NCI-H1436 treated with DMSO at 0.1 percent for 48 hours (cell line): ENCODE data around the gene FAR1.
"Not testable (repeated sequence)": the region's sequence is repeated elsewhere in the genome, so short reads cannot be mapped to it uniquely, and the experiment has no call there.

Source experiments
- DNase-seq: peaks from one replicate; lab custom pipeline; 2025; lab: John Stamatoyannopoulos, UW

Gene FAR1

DNA sequence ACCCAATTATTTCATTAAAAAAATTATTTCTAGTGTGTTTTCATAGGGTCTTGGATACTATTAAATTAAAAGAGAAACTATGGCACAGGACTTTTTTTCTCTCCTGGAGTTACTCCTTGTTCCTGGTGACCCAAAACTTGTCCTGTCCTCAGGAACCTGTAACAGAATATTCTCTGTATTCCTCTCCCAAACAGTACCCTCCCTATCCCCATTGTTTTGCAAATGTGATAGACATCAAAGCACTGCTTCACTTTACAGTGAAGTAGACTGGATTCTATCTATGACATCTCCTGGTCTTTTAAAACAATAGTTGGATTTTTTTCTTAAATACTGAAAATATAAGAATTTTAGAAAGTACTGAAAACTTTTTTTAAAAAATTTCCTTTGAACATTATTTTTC lies 37.2 kb downstream of the FAR1 start:
- no peak for DNase-seq

DNA sequence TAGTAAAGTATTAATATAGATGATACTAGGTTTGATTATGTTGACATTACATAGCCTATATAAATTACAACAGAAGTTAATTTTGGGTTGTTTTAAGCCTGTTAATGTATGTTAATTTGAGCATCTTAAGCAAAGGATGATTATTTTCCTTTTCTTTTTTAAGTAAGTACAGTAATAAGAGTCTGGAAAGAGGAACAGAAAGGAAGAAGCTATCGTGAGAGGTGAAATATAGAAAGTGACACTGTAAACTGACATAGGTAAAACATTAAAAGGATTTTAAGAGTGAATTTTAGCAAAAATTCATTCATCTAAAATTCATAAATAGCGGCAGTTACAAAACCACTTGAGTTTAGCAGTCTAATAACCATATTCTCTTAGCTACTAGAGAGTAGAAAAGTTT lies 45.5 kb downstream of the FAR1 start:
- DNase-seq: no peak

DNA sequence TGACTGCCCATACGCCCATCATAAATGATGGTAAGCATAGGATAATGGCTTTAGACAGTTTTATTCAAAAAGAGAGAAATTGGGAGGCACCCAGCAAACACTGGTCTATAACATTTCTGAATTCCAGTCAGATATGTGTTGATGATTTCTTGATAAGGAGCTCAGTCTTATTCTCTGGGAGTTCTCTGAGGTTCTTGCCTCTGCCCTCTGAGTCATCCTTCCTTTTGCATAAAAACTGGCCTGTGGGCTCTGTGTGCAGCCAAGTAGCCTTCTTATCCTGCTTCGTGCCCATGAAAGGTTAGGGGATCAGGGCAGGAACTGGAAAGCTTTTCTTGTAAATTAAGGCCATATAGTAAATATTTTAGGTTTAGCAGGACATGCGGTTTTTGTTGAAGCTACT lies 48.9 kb downstream of the FAR1 start:
- no peak for DNase-seq

DNA sequence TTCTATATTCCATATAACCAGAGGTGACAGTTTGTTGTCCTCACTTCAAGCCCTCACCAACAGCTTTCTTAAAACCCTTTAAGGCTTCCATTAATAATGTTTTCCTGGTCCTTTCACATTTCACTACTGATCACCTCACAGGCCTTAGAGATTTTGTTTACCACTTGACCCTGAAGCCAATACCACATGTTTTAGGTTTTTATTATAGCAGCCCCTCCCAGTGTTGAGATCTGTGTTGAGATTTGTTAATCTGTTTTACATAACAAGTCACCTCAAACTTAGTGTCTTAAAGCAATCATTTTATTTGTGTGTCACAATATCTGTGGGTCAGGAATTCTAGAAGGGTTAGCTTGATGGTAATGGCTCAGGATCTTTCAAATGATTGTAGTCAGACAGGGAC lies 49.9 kb downstream of the FAR1 start:
- no peak for DNase-seq

DNA sequence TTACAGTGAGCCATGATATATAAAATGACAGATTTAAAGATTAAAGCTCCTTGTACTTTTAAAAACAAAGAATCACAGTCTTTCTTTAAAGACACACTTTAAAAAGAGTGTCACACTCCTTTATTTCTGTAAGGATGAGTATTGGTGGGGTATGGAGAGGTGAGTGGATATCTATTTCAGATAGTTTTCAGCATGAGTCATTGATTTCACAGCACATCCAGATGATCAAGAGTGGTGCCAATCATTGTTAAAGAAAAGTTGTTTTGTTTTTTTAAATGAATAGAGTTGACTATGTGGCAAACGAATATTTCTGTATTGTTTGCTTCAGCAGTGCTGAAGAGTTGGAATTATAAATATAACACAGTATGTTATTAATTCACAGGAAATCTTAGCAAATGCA lies 52.5 kb downstream of the FAR1 start:
- DNase-seq: no peak

DNA sequence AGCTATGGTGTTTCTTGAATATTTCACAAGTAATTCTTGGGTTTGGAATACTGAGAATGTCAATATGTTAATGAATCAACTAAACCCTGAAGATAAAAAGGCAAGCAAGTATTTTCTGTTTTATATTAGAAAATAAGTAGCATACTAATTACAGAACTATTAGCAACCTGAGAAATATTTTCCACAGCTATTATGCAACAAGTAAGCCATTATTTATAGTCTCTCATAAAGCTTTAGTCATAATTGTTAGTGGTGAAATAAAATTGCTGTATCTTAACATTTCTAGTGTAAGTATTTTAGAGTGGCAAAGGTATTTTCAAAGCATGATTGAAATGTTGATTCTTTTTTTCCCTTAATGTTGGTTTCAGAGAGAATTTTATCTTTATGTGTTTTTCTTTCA lies 53.3 kb downstream of the FAR1 start:
- DNase-seq: no peak

DNA sequence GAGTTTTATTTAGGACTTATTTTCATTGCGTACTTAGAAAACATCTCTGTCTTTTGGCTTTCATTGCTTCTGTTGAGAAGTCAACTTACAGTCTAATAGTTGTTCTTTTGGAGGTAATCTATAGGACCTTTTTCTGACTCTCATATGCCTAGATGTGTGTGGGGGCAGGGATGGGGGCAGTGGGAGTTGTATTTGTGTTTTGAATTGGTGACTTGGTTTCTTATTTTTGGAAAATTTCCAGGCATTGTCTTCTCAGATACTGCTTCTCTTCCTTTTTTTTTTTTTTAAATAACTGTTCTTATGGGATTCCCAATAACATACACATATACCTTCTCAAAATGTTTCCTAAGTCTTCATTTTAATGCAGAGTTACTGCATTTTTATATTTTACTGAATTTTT lies 58.0 kb downstream of the FAR1 start:
- no peak for DNase-seq

DNA sequence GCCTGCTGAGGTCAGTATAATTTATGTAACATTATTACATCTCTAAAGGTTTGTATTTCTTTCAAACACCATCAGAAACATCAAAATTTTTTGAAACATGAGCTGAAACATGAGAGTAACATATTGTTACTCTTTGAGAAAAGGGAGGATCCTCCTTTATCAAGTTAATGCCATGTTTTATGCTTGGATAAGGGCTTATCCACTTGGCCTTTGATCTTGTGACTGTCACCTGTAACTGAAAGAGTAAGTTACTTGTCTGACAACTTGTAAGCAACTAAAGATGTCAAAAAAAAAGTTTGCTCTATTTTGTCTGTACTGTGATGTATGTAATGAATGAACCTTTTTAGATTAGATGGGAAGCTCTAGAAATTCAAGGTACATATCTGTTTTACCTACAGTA lies 59.6 kb downstream of the FAR1 start:
- no peak for DNase-seq

DNA sequence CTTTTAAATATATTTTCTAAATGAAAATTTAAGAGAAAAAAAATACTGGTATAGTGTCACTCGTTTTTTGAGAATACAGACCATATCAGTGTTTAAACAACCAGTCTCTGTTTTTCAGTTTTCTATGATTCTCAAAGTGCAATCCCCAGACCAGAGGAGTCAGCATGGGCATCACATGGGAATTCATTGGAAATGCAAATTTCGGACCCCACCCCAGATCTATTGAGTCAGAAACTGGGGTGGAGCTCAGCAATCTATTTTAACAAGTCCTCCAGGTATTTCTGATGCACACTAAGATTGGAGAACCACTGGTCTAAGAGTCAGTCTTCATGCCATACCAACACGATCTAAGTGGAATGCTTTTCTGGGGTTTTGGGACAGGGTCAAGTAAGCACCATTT lies 66.1 kb downstream of the FAR1 start:
- no peak for DNase-seq

DNA sequence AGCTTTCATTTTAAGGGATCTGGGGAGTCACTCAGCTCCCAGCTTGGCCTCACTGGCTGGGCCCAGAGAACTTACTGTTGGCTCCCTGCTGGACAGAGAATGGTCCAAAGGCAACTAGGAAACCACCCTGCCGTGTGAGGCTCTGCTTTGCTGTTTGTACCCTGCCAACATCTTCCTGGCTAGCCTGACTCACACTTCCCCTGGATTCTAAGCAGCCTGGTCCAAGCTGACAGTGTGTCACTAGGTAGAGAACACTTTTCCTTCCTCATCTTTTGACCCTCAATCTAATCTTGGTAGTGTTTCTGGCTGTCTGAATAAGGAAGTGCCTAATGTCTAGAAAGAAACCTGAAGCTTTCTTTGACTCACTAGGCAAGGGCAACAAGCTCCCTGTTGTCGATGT lies 76.7 kb downstream of the FAR1 start:
- DNase-seq: no peak

DNA sequence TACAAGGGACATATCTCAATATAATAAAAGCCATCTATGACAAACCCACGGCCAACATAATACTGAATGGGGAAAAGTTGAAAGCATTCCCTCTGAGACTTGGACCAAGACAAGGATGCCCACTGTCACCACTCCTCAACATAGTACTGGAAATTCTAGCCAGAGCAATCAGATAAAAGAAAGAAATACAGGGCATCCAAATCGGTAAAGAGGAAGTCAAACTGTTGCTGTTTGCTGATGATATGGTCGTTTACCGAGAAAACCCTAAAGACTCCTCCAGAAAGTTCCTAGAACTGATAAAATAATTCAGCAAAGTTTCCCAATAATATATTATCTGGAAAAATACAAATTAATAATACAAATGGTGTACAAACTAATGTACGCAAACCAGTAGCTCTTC lies 84.8 kb downstream of the FAR1 start:
- DNase-seq: not testable (repeated sequence)

DNA sequence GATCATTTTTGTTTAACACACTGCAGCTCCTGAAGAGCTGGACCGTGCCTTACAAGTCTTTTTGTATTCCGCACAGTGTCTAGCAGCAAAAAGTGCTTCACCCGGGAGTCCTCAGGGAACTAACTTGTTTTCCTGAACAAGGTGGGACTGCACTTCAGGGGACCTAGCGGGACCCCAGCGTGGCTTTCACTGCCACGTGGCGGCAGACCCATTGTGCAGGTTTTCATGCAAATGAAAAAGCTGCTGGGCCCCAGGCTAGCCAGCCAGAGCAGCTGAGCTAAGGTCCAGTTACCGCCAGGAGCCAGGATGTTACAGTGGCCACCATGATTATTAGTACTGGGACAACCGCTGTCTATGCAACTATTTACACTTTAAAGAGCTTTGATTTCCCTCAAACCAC lies 90.6 kb downstream of the FAR1 start:
- DNase-seq: no peak

DNA sequence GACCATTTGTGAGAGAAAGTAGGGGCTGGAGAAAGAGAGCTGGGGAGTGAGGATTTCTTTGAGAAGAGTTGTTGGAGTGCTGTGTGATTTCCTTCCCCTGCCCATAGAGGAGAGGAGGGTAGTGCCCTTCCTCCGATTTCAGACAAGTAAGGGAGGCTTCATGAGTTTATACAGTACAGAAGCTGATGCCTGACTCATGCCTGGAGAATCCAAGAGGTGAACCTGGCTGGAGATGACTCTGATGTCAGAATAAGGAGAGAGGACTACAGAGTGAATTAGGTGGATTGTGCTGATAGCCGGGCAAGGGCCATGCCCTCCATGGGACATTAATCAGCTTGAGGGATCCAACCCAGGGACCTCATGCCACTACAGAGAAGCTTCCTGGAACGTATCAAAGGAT lies 91.6 kb downstream of the FAR1 start:
- no peak for DNase-seq

DNA sequence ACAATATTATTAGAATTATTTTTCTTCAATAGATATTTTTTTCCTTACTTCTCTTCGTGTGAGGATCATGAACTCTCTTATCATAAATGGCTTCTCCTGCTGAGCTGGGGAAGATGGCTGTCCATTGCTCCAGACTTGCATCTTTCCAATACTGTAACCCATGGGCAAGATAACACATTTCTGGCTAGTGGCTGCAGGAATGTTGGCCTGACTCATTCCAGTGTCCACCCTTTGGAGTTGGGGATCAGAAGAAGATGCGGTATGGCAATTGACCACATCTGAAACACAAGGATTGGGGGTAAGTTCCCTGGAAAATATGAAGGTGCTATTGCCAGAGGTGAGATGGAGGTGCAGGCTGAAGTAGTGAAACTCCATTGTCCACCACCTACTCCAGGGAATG lies 92.8 kb downstream of the FAR1 start:
- DNase-seq: no peak

DNA sequence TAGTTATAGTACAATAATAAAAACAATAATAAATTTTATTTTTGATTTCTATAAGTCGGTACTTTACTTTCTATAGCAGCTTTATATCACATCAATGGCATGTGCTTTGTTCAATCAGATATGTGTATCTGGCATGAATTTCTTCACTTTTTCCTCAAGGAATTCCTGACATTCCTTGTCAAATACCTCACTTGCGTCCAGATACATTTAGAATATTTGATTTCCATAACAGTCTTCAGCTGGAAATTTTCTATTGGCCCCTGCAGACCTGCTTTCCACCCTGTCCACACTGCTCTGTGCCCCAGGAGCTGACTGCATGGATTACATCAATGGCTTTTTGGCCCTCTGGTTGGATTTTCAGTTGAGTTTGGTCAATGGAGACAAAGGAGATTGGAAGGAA lies 93.2 kb downstream of the FAR1 start:
- DNase-seq: no peak

DNA sequence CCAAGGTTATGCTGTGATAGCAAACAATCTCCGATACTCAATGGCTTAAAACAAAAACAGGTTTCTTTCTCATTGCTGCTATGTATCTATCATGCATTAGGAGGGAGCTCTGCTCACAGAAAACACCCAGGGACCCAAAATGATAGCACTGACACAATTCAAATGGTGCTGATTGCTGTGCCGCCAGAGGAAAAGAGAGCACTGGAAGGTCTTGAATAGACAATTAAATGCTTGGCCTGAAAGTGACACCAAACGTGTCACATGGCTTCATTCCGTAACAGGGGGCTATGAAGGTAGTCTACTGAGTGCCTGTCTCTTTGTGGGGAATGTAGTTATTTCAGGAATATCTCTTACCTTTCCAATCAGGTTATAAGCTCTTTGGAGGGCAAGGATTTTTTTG lies 94.2 kb downstream of the FAR1 start:
- DNase-seq: no peak

DNA sequence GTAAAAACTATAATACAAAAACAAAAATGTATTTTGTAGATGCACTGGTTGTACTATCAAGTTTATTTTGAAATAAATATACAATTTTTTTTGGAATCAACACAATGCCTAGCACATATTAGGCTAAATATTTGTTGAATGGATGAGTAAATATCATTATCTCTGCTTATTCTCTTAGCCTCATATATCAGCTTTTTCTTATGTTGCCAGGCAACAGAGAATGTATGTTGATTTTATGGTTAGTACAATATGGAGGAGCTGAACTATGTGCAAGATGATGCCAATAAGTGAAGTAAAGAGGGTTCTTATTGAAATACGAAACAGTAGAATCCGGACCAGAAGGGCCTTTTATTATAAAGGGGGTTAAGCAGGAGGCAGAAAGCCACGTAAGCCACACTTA lies 94.9 kb downstream of the FAR1 start:
- no peak for DNase-seq

DNA sequence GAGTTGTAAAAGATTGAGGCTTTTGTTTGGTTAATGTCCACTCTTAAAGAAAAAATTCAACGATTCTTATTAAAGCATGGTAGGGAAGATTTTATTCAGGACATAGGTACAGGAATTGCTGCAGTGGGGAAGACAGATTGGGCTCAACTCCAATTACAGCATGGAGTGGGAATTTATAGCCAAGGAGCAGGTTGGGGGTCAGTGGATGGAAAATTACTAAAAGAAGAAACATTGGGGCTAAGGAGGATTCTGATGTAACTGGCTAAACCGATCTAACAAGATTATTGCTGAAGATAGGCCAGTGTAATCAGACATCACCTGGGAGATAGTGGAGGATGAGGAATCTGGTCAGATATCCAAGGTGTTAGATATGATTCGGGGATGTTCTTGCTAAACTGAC lies 97.4 kb downstream of the FAR1 start:
- no peak for DNase-seq

DNA sequence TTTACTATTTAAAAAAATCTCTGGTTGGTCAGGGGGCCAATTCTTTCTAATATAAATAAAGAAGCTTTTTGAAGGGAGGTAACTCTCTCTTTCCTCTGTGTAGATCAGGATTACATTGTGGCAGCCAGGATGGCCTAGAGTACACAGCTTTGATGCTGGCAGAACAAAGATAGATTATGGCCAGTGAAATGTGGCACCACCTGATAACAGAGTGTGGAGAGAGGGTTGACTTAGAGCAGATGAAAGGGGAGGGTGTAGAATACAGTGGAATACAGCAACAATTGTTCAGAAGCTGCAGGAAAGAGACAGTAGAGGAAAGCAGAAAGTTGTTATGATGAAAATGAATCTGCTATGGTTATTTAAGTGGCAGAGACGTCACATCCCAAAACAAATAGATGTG lies 99.0 kb downstream of the FAR1 start:
- DNase-seq: no peak

DNA sequence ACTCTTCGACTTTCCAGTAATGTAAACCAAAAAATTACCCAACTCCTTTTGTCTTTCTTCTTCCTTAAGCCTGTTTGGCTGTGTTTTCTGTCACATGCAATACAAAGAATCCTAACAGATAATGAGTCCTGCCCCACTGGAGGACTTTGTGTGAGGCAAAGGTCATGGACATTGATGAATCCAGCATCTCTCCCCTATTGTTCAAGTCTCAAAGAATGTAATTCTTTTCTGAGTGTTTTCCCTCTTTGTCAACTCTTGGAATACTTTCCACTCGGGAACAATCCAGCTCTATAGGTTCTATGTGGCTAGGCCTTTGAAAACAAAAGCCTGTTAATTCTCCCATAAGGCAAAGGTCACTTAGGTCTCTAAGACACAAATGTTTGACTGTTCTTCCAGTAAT lies 100.7 kb downstream of the FAR1 start:
- no peak for DNase-seq

DNA sequence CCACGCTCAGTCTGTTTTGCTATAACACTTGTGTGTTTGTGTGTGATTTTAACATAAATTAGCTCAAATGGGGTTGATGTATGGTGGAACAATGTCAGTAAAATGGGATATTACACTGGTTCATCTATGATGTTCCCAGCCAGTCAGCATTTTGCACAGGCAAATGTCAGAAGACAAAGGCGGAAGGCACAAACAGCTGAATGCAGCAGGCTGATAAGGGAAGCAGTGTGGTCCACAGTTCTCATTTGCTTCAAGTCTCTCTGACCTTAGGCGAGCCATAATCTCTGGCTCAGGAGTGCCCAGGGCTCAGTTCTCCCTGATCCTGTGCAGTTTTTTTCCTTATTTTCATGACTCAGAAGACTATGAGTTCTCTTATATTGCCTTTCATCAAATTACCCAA lies 102.7 kb downstream of the FAR1 start:
- DNase-seq: no peak

DNA sequence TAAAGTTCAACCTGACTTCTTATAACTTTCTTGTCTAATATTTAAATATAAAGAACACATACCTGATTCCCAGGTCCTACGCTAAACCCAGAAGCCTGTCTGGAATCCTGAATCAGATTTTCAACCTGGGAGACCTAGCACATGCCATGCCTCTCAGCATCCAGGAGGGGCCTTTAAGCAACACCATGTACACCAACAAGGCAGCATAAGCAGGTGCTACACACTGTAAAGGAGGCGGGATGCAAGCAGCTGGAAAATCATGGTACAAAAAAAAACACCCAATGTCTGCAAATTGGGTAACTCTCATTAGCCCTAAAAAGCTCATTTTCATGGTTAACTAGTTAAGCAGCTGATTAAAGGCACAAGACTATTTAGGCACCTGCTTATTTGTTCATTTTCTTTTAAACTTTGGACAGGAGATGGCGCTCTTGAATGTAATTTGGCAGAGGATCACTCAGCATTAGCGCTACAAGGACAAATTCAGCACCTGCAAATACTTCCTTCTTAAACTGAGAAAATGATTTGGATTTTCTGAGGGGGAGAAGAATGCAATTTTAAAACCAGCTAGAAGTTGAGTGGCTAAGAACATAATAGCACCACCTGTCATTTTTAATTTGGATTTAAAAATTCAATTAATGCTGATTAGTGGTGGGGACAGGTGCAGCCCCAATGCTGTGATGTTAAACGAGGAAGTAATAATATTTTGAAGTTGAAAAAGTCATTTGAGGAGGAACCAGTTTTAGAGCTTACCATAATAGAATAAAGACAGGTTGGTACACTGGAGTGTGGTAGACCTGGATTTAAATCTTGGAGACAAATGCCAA lies 104.0 kb downstream of the FAR1 start:
- peak; percentile 70 for DNase-seq

DNA sequence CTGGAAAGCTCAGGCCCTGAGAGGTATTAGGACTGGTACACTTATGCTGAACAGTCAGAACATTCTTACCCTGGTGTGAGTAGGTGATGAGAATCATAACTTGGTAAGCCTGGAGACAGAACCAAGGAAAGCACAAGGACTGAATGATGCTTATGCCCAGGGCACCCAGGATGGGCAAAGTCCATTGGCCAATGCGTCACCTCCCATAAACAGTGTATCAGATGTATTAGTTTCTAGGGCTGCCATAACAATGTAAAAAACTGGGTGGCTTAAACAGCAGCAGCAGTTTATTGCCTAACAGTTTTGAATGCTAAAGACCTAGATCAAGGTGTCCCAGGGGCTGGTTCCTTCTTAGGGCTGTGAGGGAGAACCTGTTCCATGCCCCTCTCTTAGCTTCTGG lies 107.0 kb downstream of the FAR1 start:
- DNase-seq: no peak

DNA sequence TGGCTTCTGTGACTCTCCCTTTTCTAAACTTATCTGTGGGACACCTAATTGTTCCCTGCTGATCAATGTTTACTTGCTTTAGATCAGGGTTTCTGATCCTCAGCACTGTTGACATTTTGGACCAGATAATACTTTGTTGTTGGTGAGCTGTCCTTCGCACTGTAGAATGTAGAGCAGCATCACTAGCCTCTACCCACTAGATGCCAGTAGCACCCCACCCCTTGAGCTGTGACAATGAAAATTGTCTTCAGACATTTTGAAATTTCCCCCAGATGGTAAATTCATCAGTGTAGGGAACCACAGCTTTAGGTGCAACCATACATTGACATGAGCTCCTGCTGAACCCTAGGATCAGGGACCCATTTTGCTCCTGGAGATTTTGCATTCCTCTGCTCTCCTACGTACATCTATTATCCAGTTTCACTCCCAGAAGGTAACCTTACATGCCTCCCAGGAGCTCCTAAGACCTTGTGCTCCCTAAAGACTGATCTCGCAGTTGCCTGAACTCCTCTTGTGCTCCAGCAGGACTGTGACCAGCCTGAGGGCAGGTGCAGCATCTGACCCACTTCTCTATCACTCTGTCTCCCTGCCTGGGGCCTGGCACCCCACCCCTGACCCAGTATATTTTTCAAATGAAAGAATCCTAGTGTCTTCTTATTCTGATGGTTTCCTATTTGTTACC lies 107.8 kb downstream of the FAR1 start:
- no peak for DNase-seq
